Stimulated activated CD8-positive, alpha-beta memory T cell treated with anti-CD3 and anti-CD28 coated beads, Interleukin-7, amount 100 ng/mL, for 48 hours (primary cell): ENCODE data around the gene TBC1D8.
A peak's percentile ranks its signal among the peaks of the same experiment; 100 is the strongest.
"Not testable (repeated sequence)": the region's sequence is repeated elsewhere in the genome, so short reads cannot be mapped to it uniquely, and the experiment has no call there.

ENCODE experiments used
- DNase-seq, 2 donors: peaks; one replicate each; pipeline ENCODE4 v3.0.0-alpha.2; 2020; ENCODE audit warnings: low read depth in 1 of 2; ENCODE audit errors: extremely low read depth in 1 of 2

Gene TBC1D8

GRCh38 chr2:101151146-101151858 is at the start of gene TBC1D8:
Gene TBC1D8 (minus strand): TSS chr2:101151382. CDS start chr2:101151253, 129 bp downstream.
- peak; percentile 27 to 38 for DNase-seq

- no peak for DNase-seq
Measured at GRCh38 chr2:101200676-101201075, 49.5 kb upstream of the TBC1D8 start.

GRCh38 chr2:101199251-101199791 is 48.1 kb upstream of the TBC1D8 start:
- DNase-seq: no peak

DNA sequence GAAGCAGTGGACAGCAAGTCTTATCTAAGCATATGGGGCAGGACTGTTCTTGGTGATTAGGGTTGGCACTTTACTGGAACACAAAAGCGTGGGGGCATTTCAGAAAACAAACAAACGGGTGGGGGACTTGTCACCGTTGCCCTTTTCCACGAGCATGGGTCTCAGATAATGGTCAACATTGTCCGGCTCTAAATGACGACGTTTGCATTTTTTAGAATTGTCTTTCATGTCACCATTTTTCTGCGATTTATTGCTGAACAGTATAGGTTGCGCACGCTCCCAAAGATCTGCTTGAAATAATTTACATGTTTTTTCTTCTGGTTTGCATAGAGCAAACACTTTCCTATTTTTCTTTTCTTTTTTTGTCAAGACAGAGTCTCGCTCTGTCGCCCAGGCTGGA is 46.6 kb upstream of the TBC1D8 start:
- DNase-seq: no peak

DNA sequence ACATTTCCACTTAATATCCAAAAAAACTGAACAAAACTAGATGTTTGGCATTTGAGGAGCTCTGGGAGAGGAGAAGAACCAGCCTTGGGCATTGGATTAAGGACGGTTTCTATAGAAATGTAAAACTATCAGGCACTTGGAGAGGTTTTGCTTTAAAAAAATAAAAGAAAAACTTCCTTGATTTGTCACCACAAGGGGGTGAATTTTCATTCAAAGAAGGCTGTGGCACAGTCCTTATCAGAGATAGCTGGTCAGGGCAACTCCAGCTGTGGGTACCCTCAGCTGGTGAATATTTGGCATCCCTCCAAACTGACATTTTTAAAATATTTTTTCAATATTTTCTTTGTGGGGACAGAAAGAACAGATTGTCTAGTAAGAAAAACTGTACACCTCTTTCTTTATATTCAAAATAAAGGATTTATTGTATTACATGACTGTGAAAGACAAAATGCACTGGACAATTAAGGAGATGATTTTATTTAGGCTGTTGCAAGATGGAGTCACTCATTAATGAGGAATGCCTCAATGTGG is 46.1 kb upstream of the TBC1D8 start:
- no peak for DNase-seq

- DNase-seq: no peak
Measured at GRCh38 chr2:101195871-101196661, 44.9 kb upstream of the TBC1D8 start.

- no peak for DNase-seq
Measured at GRCh38 chr2:101193033-101193626, 41.9 kb upstream of the TBC1D8 start.

GRCh38 chr2:101190747-101191516 is 39.8 kb upstream of the TBC1D8 start:
- DNase-seq: no peak

DNA sequence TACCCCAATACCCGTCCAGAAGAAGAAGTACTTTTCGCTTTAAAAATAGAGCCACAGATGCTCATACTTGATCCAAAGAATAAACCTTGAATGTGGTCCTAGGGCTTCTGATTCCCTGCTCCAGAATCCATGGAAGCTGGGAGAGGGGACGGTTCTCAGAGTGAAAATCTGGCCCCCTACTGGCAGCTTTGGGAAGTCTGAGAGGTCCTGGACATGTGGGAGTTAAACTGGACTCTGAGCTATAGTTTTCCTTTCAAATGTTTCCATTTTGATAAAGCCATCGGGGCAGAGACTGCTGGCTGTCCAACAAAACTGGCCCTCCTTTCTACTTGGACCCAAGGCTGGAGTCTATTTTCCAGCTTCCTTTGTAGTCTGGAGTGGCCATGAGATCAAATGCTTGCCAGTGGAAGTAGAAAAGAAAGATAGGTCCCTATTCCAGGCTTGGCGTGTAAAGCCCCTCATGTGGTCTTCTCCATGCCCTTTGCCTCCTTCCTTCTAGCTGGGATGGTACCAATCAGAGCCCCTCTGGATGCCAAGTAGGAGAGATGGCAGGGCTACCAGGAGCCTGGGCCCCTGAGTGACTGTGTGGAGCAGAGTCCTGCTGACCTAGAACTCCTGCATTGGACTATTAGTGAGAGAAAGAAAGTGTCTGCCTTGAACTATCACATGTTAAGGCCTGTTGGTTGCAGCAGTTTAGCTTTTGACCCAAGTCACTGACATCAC is 37.7 kb upstream of the TBC1D8 start:
- DNase-seq: no peak

GRCh38 chr2:101187131-101187530 is 35.9 kb upstream of the TBC1D8 start:
- no peak for DNase-seq

- DNase-seq: no peak
Measured at GRCh38 chr2:101185656-101186055, 34.5 kb upstream of the TBC1D8 start.

- DNase-seq: no peak
Measured at GRCh38 chr2:101185085-101185484, 33.9 kb upstream of the TBC1D8 start.

DNA sequence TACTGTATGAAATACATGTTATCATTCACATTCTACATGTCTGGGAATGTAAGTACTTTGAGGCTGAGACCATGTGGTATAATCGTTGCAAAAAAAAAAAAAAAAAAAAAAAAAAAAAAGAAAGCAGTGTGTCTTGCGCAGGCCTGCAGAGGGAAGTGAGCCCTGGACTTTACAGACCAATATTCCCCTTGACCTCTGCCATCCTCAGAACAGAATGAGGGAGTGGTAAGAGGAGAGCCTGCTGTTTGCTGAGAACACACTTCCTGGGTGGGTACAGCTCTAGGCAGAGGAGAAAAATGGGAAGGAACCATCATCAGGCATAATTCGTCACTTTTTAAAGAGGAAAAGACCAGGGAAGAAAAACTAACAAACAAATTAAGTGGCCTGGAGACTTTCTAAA is 28.8 kb upstream of the TBC1D8 start:
- no peak for DNase-seq

DNA sequence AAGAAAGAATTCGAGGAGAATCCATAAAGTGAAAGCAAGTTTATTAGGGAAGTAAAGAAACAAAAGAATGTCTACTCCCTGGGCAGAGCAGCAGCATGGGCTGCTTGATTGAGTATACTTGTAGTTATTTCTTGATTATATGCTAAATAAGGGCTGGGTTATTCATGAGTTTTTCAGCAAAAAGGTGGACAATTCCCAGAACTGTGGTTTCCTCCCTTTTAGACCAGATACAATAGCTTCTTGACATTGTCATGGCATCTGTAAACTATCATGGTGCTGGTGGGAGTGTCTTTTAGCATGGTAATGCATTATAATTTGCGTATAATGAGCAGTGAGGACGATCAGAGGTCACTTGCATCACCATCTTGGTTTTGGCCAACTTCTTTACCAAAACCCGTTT is 25.6 kb upstream of the TBC1D8 start:
- DNase-seq: no peak

- DNase-seq: no peak
Measured at GRCh38 chr2:101175991-101176390, 24.8 kb upstream of the TBC1D8 start.

GRCh38 chr2:101173707-101174295 is 22.6 kb upstream of the TBC1D8 start:
- peak in 1 of 2 donors; percentile 29 for DNase-seq

GRCh38 chr2:101169822-101170221 is 18.6 kb upstream of the TBC1D8 start:
- not testable (repeated sequence) for DNase-seq

- DNase-seq: no peak
Measured at GRCh38 chr2:101168706-101169105, 17.5 kb upstream of the TBC1D8 start.

DNA sequence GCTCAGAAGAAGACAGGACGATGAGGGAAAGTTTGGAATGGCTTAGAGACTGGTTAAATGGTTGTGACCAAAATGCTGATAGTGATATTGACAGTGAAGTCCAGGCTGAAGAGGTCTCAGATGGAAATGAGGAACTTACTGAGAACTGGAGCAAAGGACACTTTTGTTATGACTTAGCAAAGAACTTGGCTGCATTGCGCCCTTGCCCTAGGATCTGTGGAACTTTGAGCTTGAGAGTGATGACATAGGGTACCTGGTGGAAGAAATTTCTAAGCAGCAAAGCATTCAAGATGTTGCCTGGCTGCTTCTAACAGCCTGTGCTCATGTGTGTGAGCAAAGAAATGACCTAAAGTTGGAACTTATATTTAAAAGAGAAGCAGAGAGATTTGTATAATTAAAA is 16.4 kb upstream of the TBC1D8 start:
- not testable (repeated sequence) for DNase-seq

DNA sequence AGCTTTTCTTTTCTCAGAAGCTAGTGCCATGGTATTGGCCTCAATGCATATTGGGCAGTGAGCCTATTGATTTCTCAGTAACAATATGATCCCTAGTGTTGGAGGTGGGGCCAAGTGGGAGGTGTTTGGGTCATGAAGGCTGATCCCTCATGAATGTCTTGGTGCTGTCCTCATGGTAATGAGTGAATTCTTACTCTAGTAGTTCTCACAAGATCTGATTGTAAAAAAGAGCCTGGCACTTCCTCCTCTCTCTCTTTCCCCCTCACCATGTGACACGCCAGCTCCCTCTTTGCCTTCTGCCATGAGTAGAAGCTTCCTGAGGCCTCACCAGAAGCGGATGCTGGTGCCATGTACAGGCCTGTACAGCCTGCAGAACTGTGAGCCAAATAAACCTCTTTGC is 12.8 kb upstream of the TBC1D8 start:
- DNase-seq: no peak
